HG03066 (cell line): ENCODE measurements around the gene TADA3.

Experiments
- ATAC-seq: cut with Tn5 transposase; IDR thresholded peaks from one replicate; pipeline ENCODE4 v1.9.1; 2021; ENCODE audit warnings: low read depth; ENCODE audit not compliant: unreplicated experiment

The TADA3 gene

DNA sequence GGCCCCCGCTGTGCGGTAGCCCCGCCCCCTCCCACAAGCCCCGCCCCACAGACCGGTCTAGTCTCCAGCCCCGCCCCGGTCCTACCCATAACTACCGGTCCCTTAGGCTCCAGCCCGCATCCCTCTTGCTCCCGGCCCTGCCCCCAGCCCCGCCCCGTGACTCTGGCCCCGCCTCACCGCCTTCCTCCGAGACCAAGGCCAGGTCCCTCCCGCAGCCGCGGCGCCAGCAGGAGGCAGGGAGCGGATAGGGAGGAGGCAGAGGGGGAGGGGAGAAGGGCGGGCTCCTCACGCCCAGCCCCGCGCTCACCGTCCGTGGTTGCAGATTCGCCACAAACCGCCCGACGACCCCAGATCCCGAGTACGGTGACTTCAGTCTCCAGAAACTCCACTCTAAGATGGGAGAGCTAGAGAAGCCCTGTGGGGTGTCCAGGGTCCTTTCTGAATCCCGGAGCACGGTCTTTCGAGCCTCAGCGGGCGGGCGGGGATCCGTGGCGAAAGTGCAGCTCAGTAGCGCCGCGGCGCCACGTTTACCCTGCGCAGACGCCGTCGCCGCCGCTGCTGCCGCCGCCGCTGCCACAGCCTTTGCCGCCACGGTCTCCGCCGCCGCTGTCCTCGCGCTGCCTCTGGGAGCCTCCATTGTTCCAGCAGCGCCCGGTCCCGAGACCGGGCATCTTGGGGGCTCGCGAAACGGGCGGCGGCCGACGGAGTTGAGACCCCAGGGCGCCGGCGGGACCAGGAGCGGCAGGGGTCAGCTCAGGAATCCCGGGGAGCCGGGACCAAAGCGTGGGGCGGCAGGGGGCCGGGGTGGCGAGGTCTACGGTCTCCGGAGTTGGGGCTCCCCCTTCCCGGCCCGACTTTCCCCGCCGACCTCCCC lies 60.8 kb downstream of the TADA3 start, which contains the start of gene BRPF1:
BRPF1 (plus strand) TSS at position 530 of the 874 bp plus-strand sequence. CDS start 2,406 bp downstream, outside the sequence.
- ATAC-seq: peak; percentile 89

- peak; percentile 40 for ATAC-seq
Measured at GRCh38 chr3:9730657-9731205, 61.5 kb downstream of the TADA3 start.
